ENCODE results near the gene THAP7.

GRCh38 chr22:20973634-20974286 is 28.2 kb downstream of the THAP7 start:
- TF ChIP-seq, protein P1, sequence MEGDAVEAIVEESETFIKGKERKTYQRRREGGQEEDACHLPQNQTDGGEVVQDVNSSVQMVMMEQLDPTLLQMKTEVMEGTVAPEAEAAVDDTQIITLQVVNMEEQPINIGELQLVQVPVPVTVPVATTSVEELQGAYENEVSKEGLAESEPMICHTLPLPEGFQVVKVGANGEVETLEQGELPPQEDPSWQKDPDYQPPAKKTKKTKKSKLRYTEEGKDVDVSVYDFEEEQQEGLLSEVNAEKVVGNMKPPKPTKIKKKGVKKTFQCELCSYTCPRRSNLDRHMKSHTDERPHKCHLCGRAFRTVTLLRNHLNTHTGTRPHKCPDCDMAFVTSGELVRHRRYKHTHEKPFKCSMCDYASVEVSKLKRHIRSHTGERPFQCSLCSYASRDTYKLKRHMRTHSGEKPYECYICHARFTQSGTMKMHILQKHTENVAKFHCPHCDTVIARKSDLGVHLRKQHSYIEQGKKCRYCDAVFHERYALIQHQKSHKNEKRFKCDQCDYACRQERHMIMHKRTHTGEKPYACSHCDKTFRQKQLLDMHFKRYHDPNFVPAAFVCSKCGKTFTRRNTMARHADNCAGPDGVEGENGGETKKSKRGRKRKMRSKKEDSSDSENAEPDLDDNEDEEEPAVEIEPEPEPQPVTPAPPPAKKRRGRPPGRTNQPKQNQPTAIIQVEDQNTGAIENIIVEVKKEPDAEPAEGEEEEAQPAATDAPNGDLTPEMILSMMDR (conservative IDR thresholded peaks at IDR 0.05; ENCODE audit: low read depth in 2 of 2) = no peak
- TF ChIP-seq REST (IDR thresholded peaks at IDR 0.05; ENCODE audit: unreplicated experiment) = no peak
- no peak for TF ChIP-seq CREB1 (CRISPR knock-in tag; IDR thresholded peaks at IDR 0.05; ENCODE audit: low read depth)
- TF ChIP-seq ZNF331 (CRISPR knock-in tag; IDR thresholded peaks at IDR 0.05; ENCODE audit: low read depth) = no peak
- TF ChIP-seq JUNB (IDR thresholded peaks at IDR 0.05; ENCODE audit: unreplicated experiment) = no peak
- no peak for TF ChIP-seq POLR2AphosphoS5 (IDR thresholded peaks at IDR 0.05; ENCODE audit: low read depth)
- TF ChIP-seq EZH2phosphoT487 (IDR thresholded peaks at IDR 0.05; ENCODE audit: unreplicated experiment) = no peak
- TF ChIP-seq EZH2 (IDR thresholded peaks at IDR 0.05; ENCODE audit: low read depth, unreplicated experiment) = no peak
- no peak for TF ChIP-seq NANOG (IDR thresholded peaks at IDR 0.05; ENCODE audit: borderline replicate concordance)
- TF ChIP-seq ZNF114 (CRISPR knock-in tag; IDR thresholded peaks at IDR 0.05) = no peak
- TF ChIP-seq, protein P2, sequence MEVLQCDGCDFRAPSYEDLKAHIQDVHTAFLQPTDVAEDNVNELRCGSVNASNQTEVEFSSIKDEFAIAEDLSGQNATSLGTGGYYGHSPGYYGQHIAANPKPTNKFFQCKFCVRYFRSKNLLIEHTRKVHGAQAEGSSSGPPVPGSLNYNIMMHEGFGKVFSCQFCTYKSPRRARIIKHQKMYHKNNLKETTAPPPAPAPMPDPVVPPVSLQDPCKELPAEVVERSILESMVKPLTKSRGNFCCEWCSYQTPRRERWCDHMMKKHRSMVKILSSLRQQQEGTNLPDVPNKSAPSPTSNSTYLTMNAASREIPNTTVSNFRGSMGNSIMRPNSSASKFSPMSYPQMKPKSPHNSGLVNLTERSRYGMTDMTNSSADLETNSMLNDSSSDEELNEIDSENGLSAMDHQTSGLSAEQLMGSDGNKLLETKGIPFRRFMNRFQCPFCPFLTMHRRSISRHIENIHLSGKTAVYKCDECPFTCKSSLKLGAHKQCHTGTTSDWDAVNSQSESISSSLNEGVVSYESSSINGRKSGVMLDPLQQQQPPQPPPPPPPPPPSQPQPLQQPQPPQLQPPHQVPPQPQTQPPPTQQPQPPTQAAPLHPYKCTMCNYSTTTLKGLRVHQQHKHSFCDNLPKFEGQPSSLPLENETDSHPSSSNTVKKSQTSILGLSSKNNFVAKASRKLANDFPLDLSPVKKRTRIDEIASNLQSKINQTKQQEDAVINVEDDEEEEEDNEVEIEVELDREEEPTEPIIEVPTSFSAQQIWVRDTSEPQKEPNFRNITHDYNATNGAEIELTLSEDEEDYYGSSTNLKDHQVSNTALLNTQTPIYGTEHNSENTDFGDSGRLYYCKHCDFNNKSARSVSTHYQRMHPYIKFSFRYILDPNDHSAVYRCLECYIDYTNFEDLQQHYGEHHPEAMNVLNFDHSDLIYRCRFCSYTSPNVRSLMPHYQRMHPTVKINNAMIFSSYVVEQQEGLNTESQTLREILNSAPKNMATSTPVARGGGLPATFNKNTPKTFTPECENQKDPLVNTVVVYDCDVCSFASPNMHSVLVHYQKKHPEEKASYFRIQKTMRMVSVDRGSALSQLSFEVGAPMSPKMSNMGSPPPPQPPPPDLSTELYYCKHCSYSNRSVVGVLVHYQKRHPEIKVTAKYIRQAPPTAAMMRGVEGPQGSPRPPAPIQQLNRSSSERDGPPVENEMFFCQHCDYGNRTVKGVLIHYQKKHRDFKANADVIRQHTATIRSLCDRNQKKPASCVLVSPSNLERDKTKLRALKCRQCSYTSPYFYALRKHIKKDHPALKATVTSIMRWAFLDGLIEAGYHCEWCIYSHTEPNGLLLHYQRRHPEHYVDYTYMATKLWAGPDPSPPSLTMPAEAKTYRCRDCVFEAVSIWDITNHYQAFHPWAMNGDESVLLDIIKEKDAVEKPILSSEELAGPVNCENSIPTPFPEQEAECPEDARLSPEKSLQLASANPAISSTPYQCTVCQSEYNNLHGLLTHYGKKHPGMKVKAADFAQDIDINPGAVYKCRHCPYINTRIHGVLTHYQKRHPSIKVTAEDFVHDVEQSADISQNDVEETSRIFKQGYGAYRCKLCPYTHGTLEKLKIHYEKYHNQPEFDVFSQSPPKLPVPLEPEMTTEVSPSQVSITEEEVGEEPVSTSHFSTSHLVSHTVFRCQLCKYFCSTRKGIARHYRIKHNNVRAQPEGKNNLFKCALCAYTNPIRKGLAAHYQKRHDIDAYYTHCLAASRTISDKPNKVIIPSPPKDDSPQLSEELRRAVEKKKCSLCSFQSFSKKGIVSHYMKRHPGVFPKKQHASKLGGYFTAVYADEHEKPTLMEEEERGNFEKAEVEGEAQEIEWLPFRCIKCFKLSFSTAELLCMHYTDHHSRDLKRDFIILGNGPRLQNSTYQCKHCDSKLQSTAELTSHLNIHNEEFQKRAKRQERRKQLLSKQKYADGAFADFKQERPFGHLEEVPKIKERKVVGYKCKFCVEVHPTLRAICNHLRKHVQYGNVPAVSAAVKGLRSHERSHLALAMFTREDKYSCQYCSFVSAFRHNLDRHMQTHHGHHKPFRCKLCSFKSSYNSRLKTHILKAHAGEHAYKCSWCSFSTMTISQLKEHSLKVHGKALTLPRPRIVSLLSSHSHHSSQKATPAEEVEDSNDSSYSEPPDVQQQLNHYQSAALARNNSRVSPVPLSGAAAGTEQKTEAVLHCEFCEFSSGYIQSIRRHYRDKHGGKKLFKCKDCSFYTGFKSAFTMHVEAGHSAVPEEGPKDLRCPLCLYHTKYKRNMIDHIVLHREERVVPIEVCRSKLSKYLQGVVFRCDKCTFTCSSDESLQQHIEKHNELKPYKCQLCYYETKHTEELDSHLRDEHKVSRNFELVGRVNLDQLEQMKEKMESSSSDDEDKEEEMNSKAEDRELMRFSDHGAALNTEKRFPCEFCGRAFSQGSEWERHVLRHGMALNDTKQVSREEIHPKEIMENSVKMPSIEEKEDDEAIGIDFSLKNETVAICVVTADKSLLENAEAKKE (CRISPR knock-in tag; IDR thresholded peaks at IDR 0.05) = no peak
- no peak for TF ChIP-seq STAT1 (IDR thresholded peaks at IDR 0.05; ENCODE audit: unreplicated experiment)
- TF ChIP-seq ETS1 (IDR thresholded peaks at IDR 0.05) = no peak
